Testis (tissue), 3 donors: ENCODE results near the gene CUL7. TPM values are rescaled to one million over a fixed set of nuclear protein-coding genes. Genes with fewer than 3 reads are reported as not detected.

ENCODE experiments used
- DNase-seq: peaks from one replicate; pipeline ENCODE4 v3.0.0-alpha.2; 2019
- H3K27ac ChIP-seq, 2 donors: fragments of 200-600 bp; sonication (generic); one replicate each; pipeline ENCODE4 v1.5.1; 2019
- H3K27me3 ChIP-seq: fragments of 200-600 bp; sonication (generic); one replicate; pipeline ENCODE4 v1.5.1; 2019
- H3K36me3 ChIP-seq: fragments of 200-600 bp; sonication (generic); one replicate; pipeline ENCODE4 v1.5.1; 2017; ENCODE audit warnings: low read depth; ENCODE audit errors: missing control alignments
- H3K4me1 ChIP-seq: fragments of 200-600 bp; sonication (generic); one replicate; pipeline ENCODE4 v1.5.1; 2019
- H3K4me3 ChIP-seq, 2 donors: fragments of 200-600 bp; sonication (generic); one replicate each; pipeline ENCODE4 v1.5.1; 2017 to 2019
- H3K9me3 ChIP-seq: fragments of 200-600 bp; sonication (generic); one replicate; pipeline ENCODE4 v1.5.1; 2017
- CTCF ChIP-seq, 3 experiments: fragments of 450-650 bp in 2 of 3; fragments of 200-600 bp in 1 of 3; sonication (generic) in 1 of 3; IDR thresholded peaks; one replicate each; pipeline ENCODE4 v1.5.1; 2016 to 2019; ENCODE audit warnings: antibody characterized with exemption in 3 of 3, mild to moderate bottlenecking in 2 of 3, moderate library complexity in 1 of 3
- POLR2A ChIP-seq: fragments of 450-650 bp; IDR thresholded peaks from one replicate; pipeline ENCODE4 v1.6.1; 2017; ENCODE audit warnings: antibody characterized with exemption, mild to moderate bottlenecking, moderate library complexity
- WGBS, 2 donors: methylation state at CpG; one replicate each; pipeline ENCODE4 v1.1.5; 2018; 5-methylcytosine and 5-hydroxymethylcytosine counted together
- intact Hi-C: fragments of 100-400 bp; cut with DNase I; formaldehyde crosslinking; loops from one replicate; pipeline ENCODE4 v1.15.1; 2023; ENCODE audit warnings: low total_unique reads
- polyA plus RNA-seq: library from polyadenylated mRNA; stranded (reverse); fragments of 350-450 nt; fragmentation: Illumina TruSeq; extraction: RNeasy Lipid Tissue Mini Kit (QIAGEN cat#74804); gene quantifications from one replicate; pipeline ENCODE4 v1.2.3, GENCODE V29; 2014; ENCODE audit warnings: low read depth, low replicate concordance; ENCODE audit not compliant: insufficient read depth
- total RNA-seq, 2 donors: library from RNA; depleted of rRNA; stranded (reverse); fragments of >200 nt; gene quantifications; one replicate each; pipeline ENCODE4 v1.2.3, GENCODE V29; 2016

CUL7 gene
- total and polyA plus RNA-seq, 3 donors from 2014 or later, result 16.6 to 31.5 (median 23.9) TPM

- TF ChIP-seq CTCF (IDR thresholded peaks at IDR 0.05) (no peak), POLR2A (no peak)
- no peaks in the 10 kb centered on the region for H3K27me3 ChIP-seq
- peaks cover 23% of the 10 kb centered on the region for H3K4me1 ChIP-seq
- DNase-seq, result no peak
- no peaks in the 10 kb centered on the region for H3K9me3 ChIP-seq
- intact Hi-C loops, result no loop called here
- H3K4me3 ChIP-seq, result no peak overlapping the region
- H3K27ac ChIP-seq, result peak overlapping the region in 1 of 2 donors; percentile 88
- WGBS, 2 donors, result 95 to 100% methylated on average over 3 of the region's 3 CpGs
- no peaks in the 10 kb centered on the region for H3K36me3 ChIP-seq
Observed at GRCh38 chr6:43020052-43020705, 33.5 kb downstream of the CUL7 start.

DNA sequence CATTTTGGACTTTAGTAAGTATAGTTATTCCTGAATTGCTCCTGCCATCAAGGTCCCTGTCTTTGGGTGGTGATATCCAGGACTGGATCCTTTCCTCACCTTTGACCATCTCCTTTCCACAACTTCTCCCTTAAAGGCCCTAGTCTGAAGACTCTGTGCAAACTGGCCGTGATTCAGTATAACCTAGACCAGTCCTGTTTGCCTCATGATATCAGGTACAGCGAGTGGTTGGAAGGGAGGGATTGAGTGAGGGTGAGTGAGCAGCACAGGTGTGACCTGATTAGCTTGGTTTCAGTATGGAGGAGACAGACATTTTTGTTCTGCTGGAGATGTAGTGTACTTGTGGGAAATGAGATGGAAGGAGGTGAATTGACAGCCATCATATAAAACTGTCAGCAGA, 34.5 kb downstream of the CUL7 start:
- H3K4me1 ChIP-seq, result peaks cover 29% of the 10 kb centered on the region
- no peaks in the 10 kb centered on the region for H3K9me3 ChIP-seq
- intact Hi-C loops, result no loop called here

GRCh38 chr6:43016943-43017334, 36.7 kb downstream of the CUL7 start:
- H3K27me3 ChIP-seq, result no peaks in the 10 kb centered on the region
- DNase-seq, result no peak
- H3K4me1 ChIP-seq, result peaks cover 37% of the 10 kb centered on the region
- intact Hi-C loops, result no loop called here
- H3K9me3 ChIP-seq, result no peaks in the 10 kb centered on the region
- H3K4me3 ChIP-seq, result no peak overlapping the region
- peak overlapping the region; percentile 3 to 21 for H3K27ac ChIP-seq
- WGBS, 2 donors, result 81 to 87% methylated on average over 3 to 12 of the region's 12 CpGs
- no peak for TF ChIP-seq CTCF (IDR thresholded peaks at IDR 0.05)
- TF ChIP-seq POLR2A, result no peak
- H3K36me3 ChIP-seq, result no peaks in the 10 kb centered on the region

More for the DNA sequence above, 34.5 kb downstream of the CUL7 start:
- Histone ChIP-seq H3K27me3 (no peaks in the 10 kb centered on the region), H3K4me3 (no peak overlapping the region), H3K27ac (no peak overlapping the region), H3K36me3 (no peaks in the 10 kb centered on the region)
- no peak for TF ChIP-seq POLR2A
- no peak for TF ChIP-seq CTCF (IDR thresholded peaks at IDR 0.05)
- no peak for DNase-seq
- 85 to 86% methylated on average over 2 of the region's 2 CpGs for WGBS, 2 donors

DNA sequence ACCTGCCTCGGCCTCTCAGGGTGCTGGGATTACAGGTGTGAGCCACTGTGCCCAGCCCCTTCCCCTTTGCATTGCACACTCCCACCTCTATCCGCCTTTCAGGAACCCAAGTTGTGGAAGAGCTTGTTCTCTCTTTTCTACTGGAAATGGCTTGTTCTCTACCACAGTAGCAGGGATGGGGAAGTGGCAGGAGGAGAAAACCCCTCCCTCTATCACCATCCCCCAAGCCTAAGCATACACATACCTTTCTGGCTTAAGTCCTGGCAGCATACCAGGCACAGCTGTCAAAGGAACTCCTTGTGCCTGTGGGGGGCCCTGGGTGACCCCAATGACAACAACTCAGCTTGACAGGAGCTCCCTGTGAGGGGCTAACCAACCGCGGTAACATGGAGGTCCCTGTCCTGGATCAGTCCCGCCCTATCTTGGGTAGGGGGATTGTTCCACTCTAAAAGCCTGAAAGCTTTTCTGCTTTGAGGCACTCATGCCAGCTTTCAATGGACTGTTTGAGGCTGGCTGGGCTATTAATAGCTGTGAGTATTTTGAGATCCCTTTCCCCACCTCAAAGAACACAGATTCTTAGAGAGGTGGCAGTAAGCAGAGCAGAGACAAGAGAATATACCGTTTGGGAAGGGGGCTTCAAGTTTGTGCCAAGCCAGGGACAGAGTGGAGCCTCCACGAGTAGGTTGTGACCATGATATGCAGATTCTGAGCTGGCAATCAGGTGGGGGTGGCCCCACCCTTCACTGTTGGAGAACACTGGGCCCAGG, 37.3 kb downstream of the CUL7 start:
- WGBS, 2 donors, result 58 to 60% methylated on average over 4 to 7 of the region's 7 CpGs
- Histone ChIP-seq H3K4me3 (no peak overlapping the region), H3K4me1 (peaks cover 37% of the 10 kb centered on the region), H3K36me3 (no peaks in the 10 kb centered on the region), H3K27ac (peak overlapping the region; percentile 3 to 21), H3K9me3 (no peaks in the 10 kb centered on the region), H3K27me3 (no peaks in the 10 kb centered on the region)
- intact Hi-C loops, result no loop called here
- DNase-seq, result no peak
- TF ChIP-seq CTCF (IDR thresholded peaks at IDR 0.05) (no peak), POLR2A (no peak)
